ENCODE results near the gene NCAPH2.
"Not testable (repeated sequence)": the region's sequence is repeated elsewhere in the genome, so short reads cannot be mapped to it uniquely, and the experiment has no call there.

NCAPH2 gene

DNA sequence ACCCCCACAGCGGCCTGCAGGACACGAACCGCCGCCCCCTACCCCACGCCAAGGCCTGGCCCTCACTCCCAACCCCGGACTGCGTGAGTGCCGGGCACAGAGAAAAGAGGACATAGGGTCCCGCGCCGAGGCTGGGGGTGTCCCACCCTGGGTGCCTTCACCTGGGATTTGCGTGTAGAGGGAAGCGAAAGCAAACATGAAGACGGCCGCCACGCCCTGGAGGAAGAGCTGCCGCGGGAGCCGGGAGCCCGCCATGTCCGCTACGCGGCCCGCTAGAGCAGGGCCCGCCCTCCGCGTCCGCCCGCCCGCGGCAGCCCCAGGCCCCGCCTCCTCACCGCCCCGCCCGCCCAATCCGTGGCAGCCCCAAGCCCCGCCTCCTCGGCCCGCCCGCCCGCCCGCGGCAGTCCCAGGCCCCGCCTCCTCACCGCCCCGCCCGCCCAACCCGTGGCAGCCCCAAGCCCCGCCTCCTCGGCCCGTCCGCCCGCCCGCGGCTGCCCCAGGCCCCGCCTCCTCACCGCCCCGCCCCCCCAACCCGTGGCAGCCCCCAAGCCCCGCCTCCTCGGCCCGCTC is 518 bp upstream of the NCAPH2 start, which contains the start of gene LMF2:
Gene LMF2 (minus strand): TSS at position 282 of the 570 bp plus-strand sequence. CDS start 27 bp downstream, at position 255.
- Mint-ChIP-seq H3K36me3 (peaks cover 2% of the 10 kb centered on the region), H3K27me3 (no peaks in the 10 kb centered on the region), H3K4me1 (peaks cover 18% of the 10 kb centered on the region), H3K4me3 (peak within 1 kb of the TSS; percentile 98), H3K27ac (peak within 1 kb of the TSS; percentile 97), H3K9me3 (no peaks in the 10 kb centered on the region)
- DNase-seq (ENCODE audit: low spot score in 2 of 2): peak; percentile 88 to 90
- peak; percentile 71 for ATAC-seq (ENCODE audit: low read depth)

DNA sequence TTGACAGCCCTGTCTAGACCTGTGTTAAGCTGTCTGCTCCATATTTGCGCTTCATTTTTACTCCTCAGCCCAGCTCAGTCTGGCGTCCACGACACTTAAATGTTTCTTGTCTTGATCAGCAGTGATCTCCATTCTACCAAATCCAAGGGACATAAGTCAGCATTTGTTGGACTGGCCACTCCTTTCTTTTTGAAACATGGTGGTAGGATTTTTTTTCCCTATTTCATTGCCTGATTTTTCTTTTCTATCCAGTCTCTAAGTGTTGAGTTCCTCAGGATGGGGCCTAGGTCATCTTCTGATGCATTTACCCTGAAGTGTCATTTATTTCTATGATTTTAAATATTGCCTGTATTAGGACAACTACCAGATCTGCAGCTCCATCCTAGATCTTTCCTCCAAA is 873 bp downstream of the NCAPH2 start:
- DNase-seq (ENCODE audit: low spot score in 2 of 2) (no peak), ATAC-seq (ENCODE audit: low read depth) (no peak)
- Mint-ChIP-seq H3K4me3 (peak overlapping the region; percentile 97), H3K4me1 (peaks cover 18% of the 10 kb centered on the region), H3K27me3 (no peaks in the 10 kb centered on the region), H3K36me3 (peaks cover 2% of the 10 kb centered on the region), H3K27ac (peak overlapping the region; percentile 97), H3K9me3 (no peaks in the 10 kb centered on the region)

DNA sequence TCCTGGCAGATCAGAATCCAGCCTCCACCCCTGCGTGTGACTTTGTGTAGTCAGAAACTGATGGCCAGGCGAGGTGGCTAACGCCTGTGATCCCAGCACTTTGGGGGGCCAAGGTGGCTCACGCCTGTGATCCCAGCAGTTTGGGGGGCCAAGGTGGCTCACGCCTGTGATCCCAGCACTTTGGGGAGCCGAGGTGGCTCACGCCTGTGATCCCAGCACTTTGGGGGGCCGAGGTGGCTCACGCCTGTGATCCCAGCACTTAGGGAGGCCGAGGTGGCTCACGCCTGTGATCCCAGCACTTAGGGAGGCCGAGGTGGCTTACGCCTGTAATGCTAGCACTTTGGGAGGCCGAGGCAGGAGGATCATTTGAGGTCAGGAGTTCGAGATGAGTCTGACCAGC is 5.2 kb downstream of the NCAPH2 start:
- DNase-seq (ENCODE audit: low spot score in 2 of 2) (no peak), ATAC-seq (ENCODE audit: low read depth) (no peak)
- H3K27ac Mint-ChIP-seq: no peak overlapping the region
- H3K36me3 Mint-ChIP-seq: peaks cover 11% of the 10 kb centered on the region
- H3K4me3 Mint-ChIP-seq: no peak overlapping the region
- no peaks in the 10 kb centered on the region for H3K27me3 Mint-ChIP-seq
- H3K4me1 Mint-ChIP-seq: peaks cover 20% of the 10 kb centered on the region
- H3K9me3 Mint-ChIP-seq: no peaks in the 10 kb centered on the region

DNA sequence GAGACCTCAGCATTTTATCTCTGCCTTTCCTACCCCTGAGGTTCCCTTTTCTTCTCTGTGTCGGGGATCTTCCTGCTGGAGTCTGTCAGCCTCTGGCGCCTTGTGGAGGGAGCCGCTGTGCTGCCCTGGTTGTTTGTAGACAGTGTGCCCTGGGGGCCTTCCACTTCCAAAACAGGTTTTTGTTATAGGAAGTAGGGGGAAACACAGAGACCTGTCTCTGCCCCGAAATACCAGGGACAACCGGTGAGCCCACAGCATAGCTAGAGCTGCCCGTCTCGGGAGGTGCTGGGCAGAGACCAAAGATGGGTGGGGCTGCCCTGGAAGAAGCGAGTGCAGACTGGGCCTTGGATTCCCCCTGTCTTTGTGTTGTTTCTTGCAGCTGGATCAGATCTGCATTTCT is 8.0 kb downstream of the NCAPH2 start:
- Mint-ChIP-seq H3K36me3 (peaks cover 12% of the 10 kb centered on the region), H3K4me1 (peaks cover 8% of the 10 kb centered on the region), H3K4me3 (no peak overlapping the region), H3K27me3 (no peaks in the 10 kb centered on the region), H3K9me3 (no peaks in the 10 kb centered on the region), H3K27ac (no peak overlapping the region)
- ATAC-seq (ENCODE audit: low read depth): no peak
- DNase-seq (ENCODE audit: low spot score in 2 of 2): no peak

DNA sequence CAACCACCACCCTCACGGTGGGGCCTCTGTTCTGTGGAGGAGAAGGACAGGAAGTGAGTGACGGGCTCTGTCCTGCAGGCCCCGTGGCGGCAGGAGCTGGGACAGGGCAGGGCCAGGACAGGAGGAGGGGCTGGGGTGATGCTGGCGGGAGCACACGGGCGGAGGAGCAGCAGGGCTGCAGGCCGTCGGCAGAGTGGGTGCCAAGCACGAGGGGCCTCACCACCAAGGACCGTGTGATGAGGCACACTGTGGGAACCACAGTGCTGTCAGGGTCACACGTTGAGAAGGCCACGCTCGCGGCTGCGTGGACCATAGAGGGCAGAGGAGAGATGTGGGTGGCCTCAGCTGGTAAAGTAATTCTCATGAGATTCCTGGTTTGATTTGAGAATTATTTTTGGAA is 8.9 kb downstream of the NCAPH2 start:
- DNase-seq (ENCODE audit: low spot score in 2 of 2) (no peak), ATAC-seq (ENCODE audit: low read depth) (no peak)
- Mint-ChIP-seq H3K27me3 (no peaks in the 10 kb centered on the region), H3K27ac (no peak overlapping the region), H3K4me3 (no peak overlapping the region), H3K4me1 (peaks cover 8% of the 10 kb centered on the region), H3K36me3 (peaks cover 15% of the 10 kb centered on the region), H3K9me3 (no peaks in the 10 kb centered on the region)

DNA sequence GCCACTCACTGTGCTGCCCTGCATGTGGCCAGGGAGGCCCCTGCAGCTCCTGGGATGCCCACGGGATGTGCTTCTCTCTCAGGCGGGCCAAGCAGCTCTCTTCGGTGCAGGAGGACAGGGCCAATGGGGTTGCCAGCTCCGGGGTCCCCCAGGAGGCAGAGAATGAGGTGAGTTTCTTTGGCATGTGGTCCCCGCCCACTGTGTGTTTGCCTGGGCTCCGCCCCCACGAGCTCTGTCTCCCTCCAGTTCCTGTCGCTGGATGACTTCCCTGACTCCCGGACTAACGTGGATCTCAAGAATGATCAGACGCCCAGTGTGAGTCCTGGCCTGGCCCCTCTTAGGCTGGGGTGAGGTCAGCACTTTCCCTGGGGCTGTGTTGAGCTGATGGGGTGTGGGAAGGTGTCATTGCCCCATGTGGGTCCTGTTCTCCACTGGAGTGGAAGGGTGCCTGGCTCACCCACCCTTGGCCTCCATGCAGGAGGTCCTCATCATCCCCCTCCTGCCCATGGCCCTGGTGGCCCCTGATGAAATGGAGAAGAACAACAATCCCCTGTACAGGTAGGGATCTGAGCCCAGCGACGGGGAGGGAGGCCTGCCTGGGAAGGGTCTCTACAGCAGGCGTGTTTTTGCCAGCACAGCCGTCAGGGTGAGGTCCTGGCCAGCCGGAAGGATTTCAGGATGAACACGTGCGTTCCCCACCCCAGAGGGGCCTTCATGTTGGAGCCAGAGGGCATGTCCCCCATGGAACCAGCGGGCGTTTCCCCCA is 9.7 kb downstream of the NCAPH2 start:
- peaks cover 14% of the 10 kb centered on the region for H3K36me3 Mint-ChIP-seq
- DNase-seq (ENCODE audit: low spot score in 2 of 2): no peak
- H3K27me3 Mint-ChIP-seq: no peaks in the 10 kb centered on the region
- peak overlapping the region; percentile 50 for H3K27ac Mint-ChIP-seq
- no peaks in the 10 kb centered on the region for H3K9me3 Mint-ChIP-seq
- peaks cover 8% of the 10 kb centered on the region for H3K4me1 Mint-ChIP-seq
- no peak for ATAC-seq (ENCODE audit: low read depth)
- no peak overlapping the region for H3K4me3 Mint-ChIP-seq

DNA sequence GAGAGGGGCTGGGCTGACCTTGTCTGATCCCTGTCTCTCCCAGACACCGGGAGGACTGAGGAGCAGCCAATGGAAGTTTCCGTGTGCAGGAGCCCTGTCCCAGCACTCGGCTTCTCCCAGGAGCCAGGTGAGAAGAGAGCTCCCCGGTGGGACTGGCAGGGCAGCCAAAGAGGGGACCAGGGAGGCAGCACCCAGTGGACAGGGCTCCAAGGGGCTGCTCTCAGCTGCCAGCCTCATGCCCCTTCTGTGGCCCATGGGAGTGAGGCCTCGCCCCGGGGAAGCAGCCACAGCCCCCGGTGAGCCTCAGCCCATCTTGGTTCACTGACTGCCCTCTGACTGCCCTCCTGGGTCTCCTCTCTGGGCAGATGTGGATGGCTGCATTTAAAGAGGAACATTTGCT is 10.6 kb downstream of the NCAPH2 start:
- Mint-ChIP-seq H3K27me3 (no peaks in the 10 kb centered on the region), H3K4me3 (no peak overlapping the region), H3K36me3 (peaks cover 14% of the 10 kb centered on the region), H3K4me1 (peaks cover 8% of the 10 kb centered on the region), H3K9me3 (no peaks in the 10 kb centered on the region), H3K27ac (no peak overlapping the region)
- ATAC-seq (ENCODE audit: low read depth) (no peak), DNase-seq (ENCODE audit: low spot score in 2 of 2) (no peak)

DNA sequence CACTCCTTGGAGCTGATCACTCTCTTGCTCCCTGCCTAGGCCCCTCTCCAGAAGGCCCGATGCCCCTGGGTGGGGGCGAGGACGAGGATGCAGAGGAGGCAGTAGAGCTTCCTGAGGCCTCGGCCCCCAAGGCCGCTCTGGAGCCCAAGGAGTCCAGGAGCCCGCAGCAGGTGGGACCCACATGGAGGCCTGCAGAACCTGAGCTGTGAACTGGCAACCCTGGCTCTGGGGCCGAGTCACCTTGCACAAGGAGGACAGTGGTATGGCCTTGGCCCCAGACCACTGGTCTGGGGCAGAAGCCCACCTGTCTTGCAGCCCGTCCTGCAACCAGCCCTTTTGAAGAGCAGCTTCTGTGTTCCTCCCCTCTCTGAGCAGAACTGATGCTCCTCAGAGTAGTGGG is 11.1 kb downstream of the NCAPH2 start:
- H3K36me3 Mint-ChIP-seq: peaks cover 14% of the 10 kb centered on the region
- peaks cover 8% of the 10 kb centered on the region for H3K4me1 Mint-ChIP-seq
- no peak overlapping the region for H3K27ac Mint-ChIP-seq
- DNase-seq (ENCODE audit: low spot score in 2 of 2) (no peak), ATAC-seq (ENCODE audit: low read depth) (no peak)
- H3K4me3 Mint-ChIP-seq: no peak overlapping the region
- no peaks in the 10 kb centered on the region for H3K9me3 Mint-ChIP-seq
- no peaks in the 10 kb centered on the region for H3K27me3 Mint-ChIP-seq

DNA sequence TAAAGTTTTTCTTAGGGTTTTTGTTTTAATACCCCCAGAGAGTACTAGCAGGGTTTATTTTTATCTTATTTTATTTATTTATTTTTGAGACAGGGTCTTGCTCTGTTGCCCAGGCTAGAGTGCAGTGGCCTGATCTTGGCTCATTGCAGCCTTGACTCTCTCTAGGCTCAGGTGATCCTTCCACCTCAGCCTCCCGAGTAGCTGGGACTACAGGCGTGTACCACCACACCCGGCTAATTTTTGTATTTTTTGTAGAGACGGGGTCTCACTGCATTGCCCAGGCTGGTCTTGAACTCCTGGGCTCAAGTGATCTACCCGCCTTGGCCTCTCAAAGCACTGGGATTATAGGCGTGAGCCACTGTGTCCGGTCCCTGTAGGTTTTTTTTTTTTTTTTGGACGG is 12.2 kb downstream of the NCAPH2 start:
- not testable (repeated sequence) for DNase-seq (ENCODE audit: low spot score in 2 of 2); H3K9me3 Mint-ChIP-seq; H3K36me3 Mint-ChIP-seq; H3K27ac Mint-ChIP-seq; H3K4me3 Mint-ChIP-seq; H3K27me3 Mint-ChIP-seq; ATAC-seq (ENCODE audit: low read depth)
- H3K4me1 Mint-ChIP-seq: peaks cover 10% of the 10 kb centered on the region

DNA sequence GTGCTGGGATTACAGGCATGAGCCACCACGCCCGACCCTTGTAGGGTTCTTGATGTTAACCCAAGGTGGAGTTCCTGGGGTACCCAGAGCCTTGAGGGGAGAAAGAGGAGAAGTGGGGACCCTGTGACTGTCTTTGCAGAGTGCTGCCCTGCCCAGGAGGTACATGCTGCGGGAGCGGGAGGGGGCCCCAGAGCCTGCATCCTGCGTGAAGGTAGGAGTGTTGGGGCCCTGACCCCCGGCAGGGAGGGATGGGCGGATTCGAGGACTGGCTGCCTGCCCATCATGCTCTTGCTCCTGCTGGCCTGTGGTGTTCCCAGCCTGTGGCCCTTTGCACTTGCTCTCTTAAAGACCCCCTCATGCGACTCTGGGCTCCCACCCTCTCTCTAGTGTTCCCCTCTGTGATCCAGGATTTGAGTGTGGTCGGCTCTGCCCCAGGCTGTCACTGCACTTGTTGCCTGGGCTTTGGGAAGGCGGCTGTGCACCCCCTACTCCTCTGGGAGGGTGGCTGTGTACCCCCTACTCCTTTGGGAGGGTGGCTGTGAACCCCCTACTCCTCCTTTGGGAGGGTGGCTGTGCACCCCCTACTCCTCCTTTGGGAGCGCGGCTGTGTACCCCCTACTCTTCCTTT is 12.9 kb downstream of the NCAPH2 start:
- peaks cover 8% of the 10 kb centered on the region for H3K4me1 Mint-ChIP-seq
- H3K36me3 Mint-ChIP-seq: peaks cover 5% of the 10 kb centered on the region
- H3K9me3 Mint-ChIP-seq: no peaks in the 10 kb centered on the region
- no peaks in the 10 kb centered on the region for H3K27me3 Mint-ChIP-seq
- H3K4me3 Mint-ChIP-seq: no peak overlapping the region
- DNase-seq (ENCODE audit: low spot score in 2 of 2) (no peak), ATAC-seq (ENCODE audit: low read depth) (no peak)
- no peak overlapping the region for H3K27ac Mint-ChIP-seq

DNA sequence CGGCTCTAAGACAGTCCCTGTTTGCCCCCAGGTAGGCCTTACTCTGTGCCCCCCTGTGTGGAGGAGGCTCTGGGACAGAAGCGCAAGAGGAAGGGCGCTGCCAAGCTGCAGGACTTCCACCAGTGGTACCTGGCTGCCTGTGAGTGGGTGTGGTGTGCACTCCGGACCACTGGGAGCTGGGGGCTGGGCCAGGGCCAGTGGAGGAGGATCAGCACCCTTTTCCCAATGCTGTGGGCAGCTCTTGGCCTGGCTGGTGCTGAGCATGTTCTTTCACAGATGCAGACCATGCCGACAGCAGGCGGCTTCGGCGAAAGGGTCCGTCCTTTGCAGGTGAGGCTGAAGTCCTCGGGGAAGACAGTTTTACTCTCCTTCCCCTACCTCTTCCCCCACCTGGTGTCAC is 13.7 kb downstream of the NCAPH2 start:
- Mint-ChIP-seq H3K4me1 (peaks cover 9% of the 10 kb centered on the region), H3K9me3 (no peaks in the 10 kb centered on the region), H3K4me3 (no peak overlapping the region), H3K27me3 (no peaks in the 10 kb centered on the region), H3K27ac (no peak overlapping the region), H3K36me3 (peaks cover 5% of the 10 kb centered on the region)
- ATAC-seq (ENCODE audit: low read depth): no peak
- no peak for DNase-seq (ENCODE audit: low spot score in 2 of 2)

DNA sequence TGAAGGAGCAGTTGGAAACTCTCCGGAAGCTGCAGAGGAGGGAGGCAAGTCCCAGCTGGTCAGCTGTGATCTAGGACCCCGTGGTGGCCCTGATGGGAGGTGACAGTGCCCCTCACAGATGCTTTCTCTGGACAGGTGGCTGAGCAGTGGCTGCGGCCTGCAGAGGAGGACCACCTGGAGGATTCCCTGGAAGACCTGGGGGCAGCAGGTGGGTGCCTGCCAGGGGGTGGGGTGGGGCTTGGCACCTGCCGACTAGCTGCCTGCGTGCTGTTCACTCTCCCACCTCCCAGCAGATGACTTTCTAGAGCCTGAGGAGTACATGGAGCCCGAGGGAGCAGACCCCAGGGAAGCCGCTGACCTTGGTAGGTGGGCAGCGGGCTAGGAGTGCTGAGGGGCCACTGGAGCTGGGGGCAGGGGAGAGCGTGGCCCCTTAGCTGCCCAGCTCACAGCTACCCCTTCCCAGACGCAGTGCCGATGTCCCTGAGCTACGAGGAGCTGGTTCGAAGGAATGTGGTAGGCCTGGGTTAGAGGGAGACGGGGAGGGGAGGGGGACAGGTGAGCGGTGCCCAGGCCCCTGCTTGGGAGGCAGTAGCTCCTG is 14.3 kb downstream of the NCAPH2 start:
- H3K4me3 Mint-ChIP-seq: no peak overlapping the region
- H3K27ac Mint-ChIP-seq: no peak overlapping the region
- DNase-seq (ENCODE audit: low spot score in 2 of 2): no peak
- H3K27me3 Mint-ChIP-seq: no peaks in the 10 kb centered on the region
- H3K4me1 Mint-ChIP-seq: peaks cover 15% of the 10 kb centered on the region
- H3K9me3 Mint-ChIP-seq: no peaks in the 10 kb centered on the region
- H3K36me3 Mint-ChIP-seq: peaks cover 5% of the 10 kb centered on the region
- no peak for ATAC-seq (ENCODE audit: low read depth)

DNA sequence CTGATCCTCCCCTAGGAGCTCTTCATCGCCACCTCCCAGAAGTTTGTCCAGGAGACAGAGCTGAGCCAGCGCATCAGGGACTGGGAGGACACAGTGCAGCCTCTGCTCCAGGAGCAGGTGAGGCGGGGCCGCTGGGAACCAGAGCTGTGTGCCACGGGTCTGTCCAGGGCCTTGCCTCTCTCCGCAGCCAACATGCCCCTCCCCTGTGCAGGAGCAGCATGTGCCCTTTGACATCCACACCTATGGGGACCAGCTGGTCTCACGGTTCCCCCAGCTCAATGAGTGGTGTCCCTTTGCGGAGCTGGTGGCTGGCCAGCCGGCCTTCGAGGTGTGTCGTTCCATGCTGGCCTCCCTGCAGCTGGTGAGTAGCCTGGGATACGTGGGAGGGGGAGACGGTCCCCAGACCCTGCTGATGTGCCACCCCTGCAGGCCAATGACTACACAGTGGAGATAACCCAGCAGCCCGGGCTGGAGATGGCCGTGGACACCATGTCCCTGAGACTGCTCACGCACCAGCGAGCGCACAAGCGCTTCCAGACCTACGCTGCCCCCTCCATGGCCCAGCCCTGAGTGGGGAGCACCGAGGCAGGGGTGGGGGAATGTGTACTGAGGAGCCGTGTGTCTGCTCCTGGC is 14.9 kb downstream of the NCAPH2 start:
- Mint-ChIP-seq H3K4me3 (peak overlapping the region; percentile 5), H3K36me3 (peaks cover 5% of the 10 kb centered on the region), H3K4me1 (peaks cover 20% of the 10 kb centered on the region), H3K9me3 (no peaks in the 10 kb centered on the region), H3K27ac (no peak overlapping the region), H3K27me3 (no peaks in the 10 kb centered on the region)
- ATAC-seq (ENCODE audit: low read depth) (no peak), DNase-seq (ENCODE audit: low spot score in 2 of 2) (no peak)

DNA sequence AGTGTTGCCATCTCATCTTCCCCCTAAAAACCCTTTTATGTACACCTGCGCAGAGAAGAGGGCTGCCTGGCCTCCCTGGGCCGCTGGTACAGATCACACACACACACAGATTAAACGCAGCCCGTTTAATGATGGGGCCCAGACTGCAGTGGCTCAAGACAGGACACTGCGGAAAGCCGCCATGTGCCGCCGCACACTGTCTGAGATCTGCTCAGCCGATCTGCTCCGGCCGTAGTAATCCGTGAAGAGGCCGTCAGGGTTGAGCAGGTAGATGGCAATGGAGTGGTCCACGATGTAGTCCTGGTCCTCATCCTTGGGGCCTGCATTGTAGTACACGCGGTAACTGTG is 15.4 kb downstream of the NCAPH2 start:
- DNase-seq (ENCODE audit: low spot score in 2 of 2) (no peak), ATAC-seq (ENCODE audit: low read depth) (no peak)
- Mint-ChIP-seq H3K4me1 (peaks cover 21% of the 10 kb centered on the region), H3K27me3 (no peaks in the 10 kb centered on the region), H3K4me3 (peak overlapping the region; percentile 5), H3K27ac (no peak overlapping the region), H3K36me3 (peaks cover 5% of the 10 kb centered on the region), H3K9me3 (no peaks in the 10 kb centered on the region)
